Gastrocnemius medialis (tissue), 4 donors: ENCODE results near the gene SPEF2. TPM values are rescaled to one million over a fixed set of nuclear protein-coding genes. Genes with fewer than 3 reads are reported as not detected.

ENCODE experiments used
- ATAC-seq, 2 donors: fragments of 150-250 bp; one replicate each; pipeline ENCODE4 v1.9.1; 2016
- DNase-seq, 2 donors: peaks; one replicate each; pipeline ENCODE4 v3.0.0-alpha.2; 2019
- H3K27ac ChIP-seq, 4 donors: fragments of 200-600 bp; sonication (generic); 1 replicate in 1 of 4; 2 replicates in 3 of 4; pipeline ENCODE4 v1.5.1; 2016 to 2018; ENCODE audit warnings: mild to moderate bottlenecking in 2 of 4, moderate library complexity in 1 of 4
- H3K27me3 ChIP-seq, 3 donors: fragments of 200-600 bp; sonication (generic) in 2 of 3; 1 replicate in 1 of 3; 2 replicates in 2 of 3; pipeline versions ENCODE4 v1.5.1 to v1.6.0; 2016 to 2019; ENCODE audit warnings: mild to moderate bottlenecking in 1 of 3, moderate library complexity in 1 of 3
- H3K36me3 ChIP-seq, 2 donors: fragments of 200-600 bp; sonication (generic) in 1 of 2; one replicate each; pipeline ENCODE4 v1.5.1; 2017 to 2018
- H3K4me1 ChIP-seq, 2 donors: fragments of 200-600 bp; sonication (generic) in 1 of 2; one replicate each; pipeline ENCODE4 v1.5.1; 2016 to 2017; ENCODE audit warnings: mild to moderate bottlenecking in 2 of 2
- H3K4me3 ChIP-seq, 4 donors: fragments of 200-600 bp; sonication (generic) in 3 of 4; 1 replicate in 1 of 4; 2 replicates in 3 of 4; pipeline ENCODE4 v1.5.1; 2016 to 2019; ENCODE audit warnings: mild to moderate bottlenecking in 2 of 4
- H3K9me3 ChIP-seq, 3 donors: fragments of 200-600 bp; sonication (generic) in 2 of 3; 1 replicate in 1 of 3; 2 replicates in 2 of 3; pipeline ENCODE4 v1.5.1; 2016 to 2019
- CTCF ChIP-seq, 5 experiments: fragments of 450-650 bp in 3 of 5; fragments of 200-600 bp in 2 of 5; sonication (generic) in 2 of 5; IDR thresholded peaks in 4 of 5; conservative IDR thresholded peaks in 1 of 5; 1 replicate in 4 of 5; 2 replicates in 1 of 5; pipeline ENCODE4 v1.5.1; 2016 to 2019; ENCODE audit warnings: antibody characterized with exemption in 5 of 5, mild to moderate bottlenecking in 3 of 5, moderate library complexity in 3 of 5
- POLR2A ChIP-seq, 2 donors: fragments of 450-650 bp; IDR thresholded peaks; one replicate each; pipeline ENCODE4 v1.6.1; 2017; ENCODE audit warnings: antibody characterized with exemption in 2 of 2, mild to moderate bottlenecking in 2 of 2, moderate library complexity in 2 of 2
- in situ Hi-C, 4 donors: fragments of 200-750 bp; cut with MboI; loops; one replicate each; pipeline versions ENCODE4 v1.15.0 to v1.8.0; 2017; ENCODE audit warnings: low sequenced_read_pairs in 4 of 4
- intact Hi-C: fragments of 100-400 bp; cut with DNase I; formaldehyde crosslinking; loops from one replicate; pipeline ENCODE4 v1.15.1; 2023; ENCODE audit warnings: low total_unique reads
- total RNA-seq, 4 donors: library from RNA; depleted of rRNA; stranded (reverse); fragments of >200 nt; gene quantifications; one replicate each; pipeline versions ENCODE4 v1.1.0 to v1.2.3, GENCODE V29; 2016

Gene SPEF2
- total RNA-seq, 4 donors from 2014 or later, result 0.11 to 0.46 TPM; not detected in 2

- in situ Hi-C loops, result no loop called here
- no peaks in the 10 kb centered on the region for H3K4me1 ChIP-seq
- H3K36me3 ChIP-seq, result no peaks in the 10 kb centered on the region
- H3K27me3 ChIP-seq, result no peaks in the 10 kb centered on the region
- no peaks in the 10 kb centered on the region for H3K9me3 ChIP-seq
- H3K27ac ChIP-seq, result no peak overlapping the region
- no peak for TF ChIP-seq CTCF (IDR thresholded peaks at IDR 0.05 in 4 of 5, conservative IDR thresholded peaks at IDR 0.05 in 1 of 5)
- TF ChIP-seq POLR2A (IDR thresholded peaks at IDR 0.05), result no peak
- intact Hi-C loops, result no loop called here
- DNase-seq (no peak), ATAC-seq (no peak)
- H3K4me3 ChIP-seq, result no peak overlapping the region
Measured at GRCh38 chr5:35626553-35626952, 8.9 kb downstream of the SPEF2 start.

GRCh38 chr5:35634326-35634725 is 16.7 kb downstream of the SPEF2 start:
- TF ChIP-seq POLR2A (IDR thresholded peaks at IDR 0.05) (no peak), CTCF (IDR thresholded peaks at IDR 0.05 in 4 of 5, conservative IDR thresholded peaks at IDR 0.05 in 1 of 5) (no peak)
- Histone ChIP-seq H3K9me3 (no peaks in the 10 kb centered on the region), H3K4me1 (no peaks in the 10 kb centered on the region), H3K4me3 (no peak overlapping the region), H3K27me3 (no peaks in the 10 kb centered on the region), H3K27ac (no peak overlapping the region), H3K36me3 (no peaks in the 10 kb centered on the region)
- no peak for DNase-seq
- in situ Hi-C loops (no loop called here), intact Hi-C loops (no loop called here)
- ATAC-seq, result no peak

GRCh38 chr5:35640623-35641022 is 23.0 kb downstream of the SPEF2 start:
- Histone ChIP-seq H3K36me3 (no peaks in the 10 kb centered on the region), H3K4me3 (no peak overlapping the region), H3K27me3 (no peaks in the 10 kb centered on the region), H3K9me3 (no peaks in the 10 kb centered on the region), H3K27ac (no peak overlapping the region), H3K4me1 (no peaks in the 10 kb centered on the region)
- DNase-seq (no peak), ATAC-seq (no peak)
- intact Hi-C loops, result no loop called here
- TF ChIP-seq POLR2A (IDR thresholded peaks at IDR 0.05), result no peak
- no peak for TF ChIP-seq CTCF (IDR thresholded peaks at IDR 0.05 in 4 of 5, conservative IDR thresholded peaks at IDR 0.05 in 1 of 5)
- in situ Hi-C loops, result no loop called here

- Histone ChIP-seq H3K9me3 (no peaks in the 10 kb centered on the region), H3K27ac (no peak overlapping the region), H3K4me3 (no peak overlapping the region), H3K27me3 (no peaks in the 10 kb centered on the region), H3K4me1 (no peaks in the 10 kb centered on the region), H3K36me3 (no peaks in the 10 kb centered on the region)
- intact Hi-C loops, result no loop called here
- in situ Hi-C loops, result no loop called here
- no peak for ATAC-seq
- no peak for DNase-seq
- TF ChIP-seq CTCF (IDR thresholded peaks at IDR 0.05 in 4 of 5, conservative IDR thresholded peaks at IDR 0.05 in 1 of 5) (no peak), POLR2A (IDR thresholded peaks at IDR 0.05) (no peak)
Measured at GRCh38 chr5:35644543-35644942, 26.9 kb downstream of the SPEF2 start.

- TF ChIP-seq CTCF (IDR thresholded peaks at IDR 0.05 in 4 of 5, conservative IDR thresholded peaks at IDR 0.05 in 1 of 5), result no peak
- TF ChIP-seq POLR2A (IDR thresholded peaks at IDR 0.05), result no peak
- DNase-seq, result no peak
- Histone ChIP-seq H3K4me3 (no peak overlapping the region), H3K27ac (no peak overlapping the region), H3K9me3 (no peaks in the 10 kb centered on the region), H3K36me3 (no peaks in the 10 kb centered on the region), H3K27me3 (no peaks in the 10 kb centered on the region), H3K4me1 (no peaks in the 10 kb centered on the region)
- ATAC-seq, result no peak
- in situ Hi-C loops, result no loop called here
- intact Hi-C loops, result no loop called here
Measured at GRCh38 chr5:35647128-35647527, 29.5 kb downstream of the SPEF2 start.
